ENCODE results near the gene CCDC191. TPM values are rescaled to one million over a fixed set of nuclear protein-coding genes. Genes with fewer than 3 reads are reported as not detected.

Gene CCDC191
- total and polyA plus RNA-seq, 9 of the 15 experiments (the other 6 are each of a cell fraction or from before 2014, with no cell fraction given), result 0.10 to 0.55 (median 0.22) TPM

GRCh38 chr3:114011059-114011797 lies 45.1 kb downstream of the CCDC191 start (continued):
- TF ChIP-seq HOMEZ (CRISPR knock-in tag; IDR thresholded peaks at IDR 0.05) (no peak), NFRKB (IDR thresholded peaks at IDR 0.05; ENCODE audit: low read depth) (no peak)

DNA sequence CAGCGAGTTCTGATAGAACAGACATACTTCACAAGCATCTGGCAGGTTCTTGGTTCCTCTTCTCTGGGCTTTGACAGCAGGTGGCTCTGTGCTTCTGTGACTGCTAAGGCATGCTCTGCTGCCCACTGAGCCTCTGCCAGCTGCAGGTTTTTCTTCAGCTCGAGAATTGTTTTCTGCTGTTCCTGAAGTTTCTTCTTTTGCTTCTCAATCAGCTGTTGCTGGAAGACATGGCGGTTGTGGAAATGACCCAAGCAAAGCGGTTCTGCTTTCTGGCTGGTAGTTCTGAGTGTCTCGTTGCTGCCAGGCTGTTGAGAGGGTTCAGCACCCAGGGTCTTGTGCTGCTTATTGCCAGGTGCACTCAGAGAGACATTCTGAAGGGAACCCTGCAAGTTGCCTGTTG lies 50.8 kb downstream of the CCDC191 start:
- H3K9me3 ChIP-seq (replicated peaks; ENCODE audit: control insufficient read depth, insufficient read depth, low read depth, low read length), result no peaks in the 10 kb centered on the region
- H3K4me1 ChIP-seq (replicated peaks in 1 of 2; ENCODE audit: control insufficient read depth in 2 of 2, insufficient read depth in 2 of 2, low read length in 2 of 2), result no peaks in the 10 kb centered on the region
- no peaks in the 10 kb centered on the region for H3K9me1 ChIP-seq (ENCODE audit: control insufficient read depth, insufficient read depth, low read length)
- ChIA-PET CTCF (ENCODE audit: low intra/inter-chr PET ratio) (no interaction called here), POLR2A (no interaction called here)
- H4K20me1 ChIP-seq (replicated peaks; ENCODE audit: control insufficient read depth, insufficient read depth, low read length), result no peaks in the 10 kb centered on the region
- H3K79me2 ChIP-seq (ENCODE audit: control insufficient read depth, insufficient read depth, low read length), result no peaks in the 10 kb centered on the region
- ATAC-seq (no peak), FAIRE-seq (no peak), DNase-seq (ENCODE audit: extremely low read depth in 1 of 4, low spot score in 3 of 4) (no peak)
- H3K36me3 ChIP-seq (ENCODE audit: control insufficient read depth, insufficient read depth, low read length), result no peaks in the 10 kb centered on the region
- H3K27ac ChIP-seq (ENCODE audit: extremely low read depth, low read depth, low read length), result no peak overlapping the region
- H3K4me2 ChIP-seq (ENCODE audit: insufficient read depth, low read length), result no peak overlapping the region
- WGBS (ENCODE audit: insufficient coverage, low coverage, missing lambda C conversion rate), result 0% methylated on average over 4 of the region's 5 CpGs
- no TSS peak for BruUV-seq (replicated peaks)
- H3K4me3 ChIP-seq, result no peak overlapping the region
- in situ Hi-C loops (cut with MboI) (no loop called here), intact Hi-C loops (cut with micrococcal nuclease) (no loop called here)
- H2AFZ ChIP-seq (ENCODE audit: low read depth, low read length), result no peak overlapping the region
- H3K27me3 ChIP-seq (ENCODE audit: control insufficient read depth in 2 of 2, insufficient read depth in 2 of 2, low read length in 2 of 2), result peaks cover 0 to under 1% of the 10 kb centered on the region in 2 experiments; a peak in 1 of 5 replicates
- no peak overlapping the region for H3K9ac ChIP-seq (ENCODE audit: insufficient read depth in 1 of 2, low read depth in 2 of 2, low read length in 2 of 2)
- TF ChIP-seq ZNF398 (CRISPR knock-in tag; IDR thresholded peaks at IDR 0.05), result no peak
- TF ChIP-seq, protein P1, sequence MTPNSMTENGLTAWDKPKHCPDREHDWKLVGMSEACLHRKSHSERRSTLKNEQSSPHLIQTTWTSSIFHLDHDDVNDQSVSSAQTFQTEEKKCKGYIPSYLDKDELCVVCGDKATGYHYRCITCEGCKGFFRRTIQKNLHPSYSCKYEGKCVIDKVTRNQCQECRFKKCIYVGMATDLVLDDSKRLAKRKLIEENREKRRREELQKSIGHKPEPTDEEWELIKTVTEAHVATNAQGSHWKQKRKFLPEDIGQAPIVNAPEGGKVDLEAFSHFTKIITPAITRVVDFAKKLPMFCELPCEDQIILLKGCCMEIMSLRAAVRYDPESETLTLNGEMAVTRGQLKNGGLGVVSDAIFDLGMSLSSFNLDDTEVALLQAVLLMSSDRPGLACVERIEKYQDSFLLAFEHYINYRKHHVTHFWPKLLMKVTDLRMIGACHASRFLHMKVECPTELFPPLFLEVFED (CRISPR knock-in tag; conservative IDR thresholded peaks at IDR 0.05), result no peak
- TF ChIP-seq RHOXF2B (CRISPR knock-in tag; conservative IDR thresholded peaks at IDR 0.05), result no peak
- TF ChIP-seq ATF4 (CRISPR knock-in tag; IDR thresholded peaks at IDR 0.05), result no peak
- TF ChIP-seq IRF1 (CRISPR knock-in tag; IDR thresholded peaks at IDR 0.05; ENCODE audit: borderline replicate concordance), result no peak
- TF ChIP-seq, protein P2, sequence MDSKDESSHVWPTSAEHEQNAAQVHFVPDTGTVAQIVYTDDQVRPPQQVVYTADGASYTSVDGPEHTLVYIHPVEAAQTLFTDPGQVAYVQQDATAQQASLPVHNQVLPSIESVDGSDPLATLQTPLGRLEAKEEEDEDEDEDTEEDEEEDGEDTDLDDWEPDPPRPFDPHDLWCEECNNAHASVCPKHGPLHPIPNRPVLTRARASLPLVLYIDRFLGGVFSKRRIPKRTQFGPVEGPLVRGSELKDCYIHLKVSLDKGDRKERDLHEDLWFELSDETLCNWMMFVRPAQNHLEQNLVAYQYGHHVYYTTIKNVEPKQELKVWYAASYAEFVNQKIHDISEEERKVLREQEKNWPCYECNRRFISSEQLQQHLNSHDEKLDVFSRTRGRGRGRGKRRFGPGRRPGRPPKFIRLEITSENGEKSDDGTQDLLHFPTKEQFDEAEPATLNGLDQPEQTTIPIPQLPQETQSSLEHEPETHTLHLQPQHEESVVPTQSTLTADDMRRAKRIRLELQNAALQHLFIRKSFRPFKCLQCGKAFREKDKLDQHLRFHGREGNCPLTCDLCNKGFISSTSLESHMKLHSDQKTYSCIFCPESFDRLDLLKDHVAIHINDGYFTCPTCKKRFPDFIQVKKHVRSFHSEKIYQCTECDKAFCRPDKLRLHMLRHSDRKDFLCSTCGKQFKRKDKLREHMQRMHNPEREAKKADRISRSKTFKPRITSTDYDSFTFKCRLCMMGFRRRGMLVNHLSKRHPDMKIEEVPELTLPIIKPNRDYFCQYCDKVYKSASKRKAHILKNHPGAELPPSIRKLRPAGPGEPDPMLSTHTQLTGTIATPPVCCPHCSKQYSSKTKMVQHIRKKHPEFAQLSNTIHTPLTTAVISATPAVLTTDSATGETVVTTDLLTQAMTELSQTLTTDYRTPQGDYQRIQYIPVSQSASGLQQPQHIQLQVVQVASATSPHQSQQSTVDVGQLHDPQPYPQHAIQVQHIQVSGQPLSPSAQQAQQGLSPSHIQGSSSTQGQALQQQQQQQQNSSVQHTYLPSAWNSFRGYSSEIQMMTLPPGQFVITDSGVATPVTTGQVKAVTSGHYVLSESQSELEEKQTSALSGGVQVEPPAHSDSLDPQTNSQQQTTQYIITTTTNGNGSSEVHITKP (IDR thresholded peaks at IDR 0.05; ENCODE audit: partially characterized antibody), result no peak
- TF ChIP-seq CBFA2T3 (IDR thresholded peaks at IDR 0.05), result no peak

All from K562 (cell line).